ENCODE results near the gene FLYWCH2. TPM values are rescaled to one million over a fixed set of nuclear protein-coding genes. Genes with fewer than 3 reads are reported as not detected.

The FLYWCH2 gene
- total and polyA plus RNA-seq, 2 of the 8 experiments (the other 6 are each of a cell fraction or from before 2014, with no cell fraction given) = 16.4 to 30.7 TPM

DNA sequence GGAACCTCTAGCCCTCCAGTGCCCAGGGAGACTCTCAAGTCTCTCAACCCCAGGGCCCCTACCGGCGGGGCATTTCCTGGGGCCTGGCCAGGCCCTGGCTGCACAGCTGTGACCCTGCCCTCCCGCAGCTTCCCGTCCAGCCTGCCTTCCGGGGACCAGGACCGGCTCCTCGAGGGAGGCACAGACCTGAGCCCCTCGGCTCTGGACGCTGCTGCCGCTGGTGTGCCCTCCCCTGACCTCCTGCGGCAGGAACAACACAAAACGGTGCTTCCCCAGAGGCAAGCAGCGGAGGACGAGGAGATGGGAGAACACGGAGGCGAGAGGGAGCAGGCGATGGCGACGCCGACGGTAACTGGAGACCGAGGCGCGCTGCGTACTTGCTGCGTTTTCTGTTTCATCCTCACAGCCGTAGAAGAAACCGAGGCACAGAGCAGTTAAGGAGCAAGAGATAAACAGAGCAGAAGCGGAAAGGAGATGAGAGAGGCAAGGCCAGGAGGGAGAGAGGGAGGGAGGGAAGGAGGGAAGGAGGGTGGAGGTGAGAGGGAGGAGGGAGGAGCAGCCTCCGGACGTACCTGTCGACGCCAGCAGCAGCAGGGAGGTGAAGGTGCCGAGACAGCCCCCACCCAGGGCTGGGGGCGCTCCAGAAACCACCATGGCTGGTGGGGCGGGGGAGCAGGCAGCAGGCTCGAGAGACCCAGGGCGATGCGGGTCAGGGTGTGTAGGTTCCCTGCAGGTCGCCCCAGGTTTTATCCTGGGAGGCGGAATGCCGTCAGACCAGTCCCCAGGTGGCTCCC lies 25.4 kb upstream of the FLYWCH2 start, which contains the start of gene PRSS22:
PRSS22 (minus strand) TSS at position 720 of the 794 bp plus-strand sequence; CDS start at position 654, 66 bp downstream.
- POLR2A ChIA-PET (ENCODE audit: partially characterized antibody) = interaction anchor here (1.0 to 1.9 kb wide), 4 partner anchors 11 to 79 kb away, joined by 3 to 6 read pairs (median 4); partner anchors contain the start of gene FLYWCH2
- Histone ChIP-seq H4K5ac (ENCODE audit: insufficient read length, low read depth, low read length) (peak within 1 kb of the TSS; percentile 50), H4K20me1 (replicated peaks in 1 of 2; ENCODE audit: control insufficient read depth in 1 of 2, insufficient read depth in 2 of 2, low read length in 2 of 2) (peaks cover 0 to 2% of the 10 kb centered on the region in 2 experiments)
- TF ChIP-seq RAD21 (IDR thresholded peaks at IDR 0.05 in 1 of 2, conservative IDR thresholded peaks at IDR 0.05 in 1 of 2; ENCODE audit: low read depth in 2 of 2, low read length in 2 of 2) = no peak
- TF ChIP-seq POLR2AphosphoS5 (IDR thresholded peaks at IDR 0.05; ENCODE audit: low read depth, low read length) = no peak
- TF ChIP-seq KDM1A (IDR thresholded peaks at IDR 0.05; ENCODE audit: borderline replicate concordance, low read length) = no peak
- TF ChIP-seq, protein P1, sequence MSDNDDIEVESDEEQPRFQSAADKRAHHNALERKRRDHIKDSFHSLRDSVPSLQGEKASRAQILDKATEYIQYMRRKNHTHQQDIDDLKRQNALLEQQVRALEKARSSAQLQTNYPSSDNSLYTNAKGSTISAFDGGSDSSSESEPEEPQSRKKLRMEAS (IDR thresholded peaks at IDR 0.05) = no peak; the same call in 1 of the 2 replicates
- TF ChIP-seq TAF7 (optimal IDR thresholded peaks at IDR 0.05; ENCODE audit: borderline replicate concordance, low read depth, low read length) = no peak
- peak; percentile 37 for TF ChIP-seq EZH2 (IDR thresholded peaks at IDR 0.05; ENCODE audit: low read depth, low read length, severe bottlenecking)
- TF ChIP-seq RXRA (IDR thresholded peaks at IDR 0.05; ENCODE audit: insufficient read depth, low read depth, low read length) = no peak
- no peak for TF ChIP-seq SP1 (IDR thresholded peaks at IDR 0.05; ENCODE audit: low read depth, low read length)
- TF ChIP-seq SIN3A (conservative IDR thresholded peaks at IDR 0.05 in 1 of 2, IDR thresholded peaks at IDR 0.05 in 1 of 2; ENCODE audit: low read depth in 1 of 2, low read length in 2 of 2) = no peak
- no peak for TF ChIP-seq BACH1 (IDR thresholded peaks at IDR 0.05; ENCODE audit: low read length)

More for the DNA sequence above, 25.4 kb upstream of the FLYWCH2 start, which contains the start of gene PRSS22:
- Histone ChIP-seq H3K4me2 (ENCODE audit: insufficient read depth in 1 of 2, low read depth in 2 of 2, low read length in 2 of 2) (peak within 1 kb of the TSS; percentile 75 to 82), H3K4me3 (ENCODE audit: extremely low read depth in 1 of 4, insufficient read depth in 2 of 4, low read depth in 3 of 4, low read length in 4 of 4) (peak within 1 kb of the TSS; percentile 27 to 55 (median 42)), H3K36me3 (ENCODE audit: control insufficient read depth in 2 of 4, insufficient read depth in 4 of 4, low read length in 3 of 4) (peaks cover 0 to 3% (median 0%) of the 10 kb centered on the region in 4 experiments; a peak in 1 of 8 replicates), H4K8ac (ENCODE audit: extremely low read depth, insufficient read depth, low read length) (peak within 1 kb of the TSS; percentile 45; the same call in 1 of the 2 replicates), H3K23me2 (ENCODE audit: low read depth, low read length) (peaks cover 11% of the 10 kb centered on the region; the same call in 1 of the 2 replicates), H3K4ac (replicated peaks; ENCODE audit: insufficient read length, low read depth, low read length) (peak within 1 kb of the TSS; percentile 99), H3K9me3 (ENCODE audit: insufficient read depth in 2 of 2, low read depth in 1 of 2, low read length in 1 of 2) (peaks cover 8 to 17% of the 10 kb centered on the region in 2 experiments), H3K9ac (replicated peaks in 1 of 4; ENCODE audit: extremely low read depth in 1 of 4, low read depth in 3 of 4, low read length in 3 of 4) (peak within 1 kb of the TSS in 1 of 4 experiments; percentile 9; a peak in 3 of 7 replicates), H3K27me3 (replicated peaks in 1 of 4; ENCODE audit: control insufficient read depth in 3 of 4, extremely low read depth in 1 of 4, insufficient read depth in 3 of 4, low read length in 3 of 4) (peaks cover 2 to 19% (median 8%) of the 10 kb centered on the region in 4 experiments; a peak in 4 of 7 replicates), H2AK5ac (ENCODE audit: low read depth, low read length) (no peak within 1 kb of the TSS), H2BK120ac (replicated peaks; ENCODE audit: low read depth, low read length) (peak within 1 kb of the TSS; percentile 94), H3K4me1 (replicated peaks in 1 of 4; ENCODE audit: control insufficient read depth in 3 of 4, insufficient read depth in 4 of 4, low read length in 3 of 4) (peaks cover 3 to 12% (median 6%) of the 10 kb centered on the region in 4 experiments; a peak in 5 of 7 replicates), H2BK12ac (ENCODE audit: low read depth, low read length) (peak within 1 kb of the TSS; percentile 69; the same call in 1 of the 2 replicates), H3K56ac (replicated peaks; ENCODE audit: insufficient read length, low read depth, low read length) (peak within 1 kb of the TSS; percentile 3), H2BK5ac (ENCODE audit: low read depth, low read length) (peak within 1 kb of the TSS; percentile 69), H3K79me2 (ENCODE audit: control insufficient read depth in 1 of 2, insufficient read depth in 2 of 2, low read length in 2 of 2) (no peaks in the 10 kb centered on the region), H3K27ac (ENCODE audit: low read depth, low read length) (no peak within 1 kb of the TSS), H2BK20ac (ENCODE audit: low read length) (peak within 1 kb of the TSS; percentile 93), H2AFZ (ENCODE audit: low read length) (peak within 1 kb of the TSS; percentile 88; the same call in 1 of the 2 replicates), H3K79me1 (ENCODE audit: low read depth, low read length) (no peaks in the 10 kb centered on the region), H2BK15ac (ENCODE audit: low read length) (peak within 1 kb of the TSS; percentile 12; the same call in 1 of the 2 replicates), H3K18ac (ENCODE audit: extremely low read depth, low read length) (peak within 1 kb of the TSS; percentile 96), H3K14ac (ENCODE audit: insufficient read length) (no peak within 1 kb of the TSS), H4K91ac (replicated peaks; ENCODE audit: insufficient read length, low read length) (peak within 1 kb of the TSS; percentile 86), H3K23ac (ENCODE audit: insufficient read length) (no peak within 1 kb of the TSS)
- DNase-seq (ENCODE audit: low read depth in 1 of 2, low spot score in 2 of 2) (peak in 1 of 2 experiments; percentile 74), FAIRE-seq (no peak)
- CTCF ChIA-PET (ENCODE audit: partially characterized antibody) = interaction anchor here (1.6 to 4.1 kb wide), 4 partner anchors 11 to 67 kb away, joined by 3 to 26 read pairs (median 8); no protein-coding TSS in a partner anchor
- WGBS, 2 experiments (ENCODE audit: extremely low coverage in 1 of 2, insufficient coverage in 1 of 2, insufficient read length in 1 of 2, insufficient replicate concordance in 2 of 2, low coverage in 1 of 2, low lambda C conversion rate in 2 of 2, missing lambda C conversion rate in 1 of 2) = 11% methylated on average over 34 of the region's 42 CpGs; no CpG with 5 or more reads in 1 of the 2 experiments
